Cerebellar cortex (tissue), 1 donor: ENCODE measurements around the gene SS18L1.

Experiments
- DNase-seq: peaks from one replicate; pipeline ENCODE4 v3.0.0-alpha.2; 2015; ENCODE audit warnings: low spot score

SS18L1 gene

GRCh38 chr20:62212299-62212698 lies 68.7 kb downstream of the SS18L1 start:
- DNase-seq, result no peak

DNA sequence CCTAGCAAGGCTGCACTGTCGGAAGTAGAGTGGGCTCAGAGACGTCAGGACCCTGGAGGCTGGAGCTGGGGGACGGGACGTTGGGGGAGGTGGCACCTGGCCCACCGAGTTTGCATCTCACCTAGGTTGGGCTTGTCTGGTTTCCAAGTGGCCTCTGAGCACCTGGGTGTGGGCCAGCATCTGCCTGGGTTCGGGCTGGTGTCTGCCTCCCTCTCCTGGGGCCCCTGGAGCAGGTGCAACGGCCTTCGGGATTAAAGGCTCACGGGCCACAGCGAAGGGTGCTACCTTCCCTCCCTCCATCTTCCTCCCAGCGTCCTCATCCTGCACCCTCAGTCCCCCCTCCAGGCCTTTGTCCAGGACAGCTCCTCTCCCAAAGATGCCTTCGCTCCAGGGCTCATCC lies 70.5 kb downstream of the SS18L1 start:
- DNase-seq, result no peak

GRCh38 chr20:62215020-62215990 lies 71.7 kb downstream of the SS18L1 start:
- DNase-seq, result no peak

DNA sequence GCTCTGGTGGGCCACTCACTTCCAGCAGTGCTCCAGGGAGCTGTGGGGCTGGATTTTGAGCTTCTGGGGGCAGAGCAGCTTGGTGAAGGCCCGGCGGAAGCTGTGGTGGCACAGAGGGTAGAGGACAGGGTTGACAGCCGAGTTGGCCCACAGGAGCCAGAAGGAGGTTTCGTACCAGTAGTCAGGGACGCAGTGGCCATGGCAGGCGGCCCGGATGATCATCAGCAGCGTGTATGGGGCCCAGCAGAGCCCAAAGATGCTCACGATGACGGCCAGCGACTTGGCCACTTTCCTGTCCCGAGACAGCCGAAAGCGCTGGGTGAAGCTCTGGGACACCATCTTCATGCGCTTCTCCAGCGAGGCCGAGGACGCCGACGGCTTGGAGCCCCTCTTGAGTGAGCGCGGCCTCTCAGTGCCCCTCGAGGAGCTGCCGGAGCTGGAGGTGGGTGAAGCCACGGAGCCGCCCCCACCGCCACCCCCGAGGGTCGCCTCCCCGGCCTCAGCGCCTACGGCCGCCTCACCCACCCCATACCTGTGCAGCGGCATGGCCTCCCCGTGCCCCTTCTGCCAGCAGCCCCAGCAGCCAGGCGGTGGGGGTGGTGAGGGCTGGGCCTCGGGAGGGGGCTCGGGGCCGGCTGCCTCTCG lies 72.5 kb downstream of the SS18L1 start:
- DNase-seq, result no peak

DNA sequence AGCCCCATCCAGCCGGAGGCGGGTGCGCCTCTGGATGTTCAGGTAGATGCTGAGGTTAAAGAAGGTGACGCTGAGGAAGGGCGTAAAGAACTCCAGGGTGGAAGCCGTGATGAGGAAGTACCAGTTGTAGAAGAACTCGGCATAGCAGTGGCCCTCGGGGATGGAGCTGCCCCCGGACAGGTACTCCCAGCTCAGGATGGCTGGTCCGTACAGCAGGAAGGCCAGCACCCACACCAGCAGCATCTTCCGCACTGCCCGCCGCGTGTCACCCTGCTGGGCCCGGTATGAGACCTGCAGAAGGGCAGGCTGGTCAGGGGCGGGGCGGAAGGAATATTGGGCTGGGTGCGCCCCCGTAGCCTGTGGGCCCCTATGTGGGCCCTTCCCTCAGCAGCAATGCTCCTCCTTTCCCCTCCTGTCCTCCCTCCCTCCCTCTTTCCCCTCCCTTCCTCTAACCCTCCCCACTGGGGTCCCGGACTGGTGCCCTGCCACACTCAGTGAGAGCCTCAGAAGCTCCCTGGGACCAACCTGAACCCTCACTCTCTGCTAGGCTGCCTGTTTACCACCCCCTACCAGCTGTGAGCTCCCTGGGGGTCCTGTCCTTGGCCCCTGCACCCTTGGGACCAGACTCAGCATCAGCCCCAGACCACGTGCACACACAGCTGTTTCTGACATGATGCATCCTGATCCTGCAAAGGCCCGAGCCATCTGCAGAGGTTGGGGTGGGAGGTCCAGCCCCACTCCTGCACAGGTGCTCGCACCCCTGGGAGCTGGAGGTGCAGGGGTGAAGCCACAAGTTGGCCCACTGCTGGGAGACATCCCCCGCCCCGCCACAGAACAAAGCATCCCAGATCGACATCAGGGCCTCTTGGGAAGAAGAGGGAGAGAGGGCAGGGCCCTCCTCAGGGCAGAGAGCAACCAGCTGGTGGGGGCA lies 73.3 kb downstream of the SS18L1 start:
- DNase-seq, result no peak

DNA sequence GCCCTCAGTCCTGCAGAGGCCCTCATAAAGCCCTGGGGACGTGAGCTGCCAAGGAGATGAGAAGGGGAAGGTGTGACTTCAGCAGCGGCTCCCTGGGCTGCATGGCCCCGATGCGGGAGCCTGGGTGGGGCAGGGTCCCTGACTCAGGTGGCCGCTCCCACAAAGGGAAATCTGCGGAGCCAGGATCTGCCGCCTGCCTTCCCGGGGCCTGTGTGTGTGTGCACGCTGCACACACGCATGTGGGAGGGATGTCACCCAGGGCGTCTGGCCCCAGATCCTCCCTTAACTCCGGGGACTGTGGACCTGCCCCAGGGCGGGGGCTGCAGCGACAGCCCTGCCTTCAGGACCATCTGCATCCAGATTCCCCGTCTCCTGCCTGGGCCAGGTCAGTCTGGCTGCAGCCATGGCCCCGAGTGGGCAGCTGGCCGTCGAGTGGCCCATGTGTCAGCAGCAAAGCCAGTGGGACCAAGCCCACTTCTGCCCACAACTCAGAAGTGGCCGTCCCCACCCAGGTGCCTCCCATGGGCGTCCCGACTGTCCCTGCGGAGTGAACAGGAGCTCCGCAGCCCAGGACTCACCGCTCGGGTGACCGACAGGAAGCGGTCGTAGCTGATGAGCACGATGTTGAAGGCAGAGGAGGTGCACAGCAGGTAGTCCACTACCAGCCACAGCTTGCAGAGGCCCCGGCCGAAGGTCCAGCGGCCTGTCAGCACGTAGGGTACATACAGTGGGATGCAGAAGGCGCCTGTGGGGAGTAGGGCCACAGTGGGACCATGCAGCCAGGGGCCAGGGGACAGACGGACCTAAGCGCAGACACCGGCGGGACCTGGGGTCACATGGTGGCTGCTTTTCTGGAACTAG lies 74.6 kb downstream of the SS18L1 start:
- no peak for DNase-seq

- no peak for DNase-seq
These were observed 75.8 kb downstream of the SS18L1 start for GRCh38 chr20:62219101-62219991.

GRCh38 chr20:62219992-62220665 lies 76.6 kb downstream of the SS18L1 start, which contains the start of gene HRH3:
TSS of gene HRH3 (minus strand) at chr20:62220278. CDS start at chr20:62219970, 308 bp downstream.
- DNase-seq, result no peak

GRCh38 chr20:62220666-62221568 lies 77.3 kb downstream of the SS18L1 start:
- DNase-seq, result no peak

- DNase-seq, result no peak
These were observed 78.8 kb downstream of the SS18L1 start for GRCh38 chr20:62222266-62222850.

DNA sequence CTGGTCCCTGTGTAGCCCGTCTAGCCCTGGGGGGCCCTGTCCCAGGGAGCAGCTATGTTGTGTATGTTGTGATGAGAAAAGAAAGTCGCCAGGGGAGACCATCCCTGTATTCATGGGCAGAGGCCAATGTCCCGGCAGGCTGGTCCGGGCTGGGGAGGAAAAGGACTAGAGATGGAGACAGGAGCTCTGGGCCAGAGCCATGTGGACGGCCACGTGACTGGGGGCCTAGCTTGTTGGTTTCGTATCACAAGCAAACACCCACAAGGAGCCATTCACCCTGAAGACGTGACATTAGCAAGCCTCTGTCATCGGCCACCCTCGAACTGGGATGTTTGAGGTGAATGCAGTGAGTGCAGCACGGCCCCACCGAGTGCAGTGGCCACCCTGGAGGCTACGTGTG lies 79.4 kb downstream of the SS18L1 start:
- no peak for DNase-seq

GRCh38 chr20:62223571-62223970 lies 80.0 kb downstream of the SS18L1 start:
- no peak for DNase-seq

GRCh38 chr20:62224113-62224855 lies 80.7 kb downstream of the SS18L1 start:
- no peak for DNase-seq

DNA sequence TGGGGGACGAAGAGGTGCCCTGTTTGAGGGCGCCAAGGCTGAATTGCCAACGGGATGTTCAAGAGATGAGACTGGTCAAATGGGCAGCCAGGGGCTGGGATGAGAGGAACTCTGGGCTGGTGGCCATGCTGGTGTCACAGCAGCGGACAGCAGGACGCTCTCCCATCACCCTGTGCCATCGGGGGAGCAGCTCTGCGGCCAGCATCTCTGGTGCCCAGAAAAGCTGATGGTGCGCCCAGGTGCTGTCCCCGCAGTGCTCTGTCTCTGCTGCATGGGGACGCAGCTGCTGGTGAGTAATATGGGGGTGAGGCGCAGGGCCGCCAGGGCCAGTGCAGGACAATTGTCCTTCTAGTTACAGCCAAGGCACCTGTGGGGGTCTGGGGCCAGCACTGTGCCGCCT lies 81.5 kb downstream of the SS18L1 start:
- DNase-seq, result no peak

DNA sequence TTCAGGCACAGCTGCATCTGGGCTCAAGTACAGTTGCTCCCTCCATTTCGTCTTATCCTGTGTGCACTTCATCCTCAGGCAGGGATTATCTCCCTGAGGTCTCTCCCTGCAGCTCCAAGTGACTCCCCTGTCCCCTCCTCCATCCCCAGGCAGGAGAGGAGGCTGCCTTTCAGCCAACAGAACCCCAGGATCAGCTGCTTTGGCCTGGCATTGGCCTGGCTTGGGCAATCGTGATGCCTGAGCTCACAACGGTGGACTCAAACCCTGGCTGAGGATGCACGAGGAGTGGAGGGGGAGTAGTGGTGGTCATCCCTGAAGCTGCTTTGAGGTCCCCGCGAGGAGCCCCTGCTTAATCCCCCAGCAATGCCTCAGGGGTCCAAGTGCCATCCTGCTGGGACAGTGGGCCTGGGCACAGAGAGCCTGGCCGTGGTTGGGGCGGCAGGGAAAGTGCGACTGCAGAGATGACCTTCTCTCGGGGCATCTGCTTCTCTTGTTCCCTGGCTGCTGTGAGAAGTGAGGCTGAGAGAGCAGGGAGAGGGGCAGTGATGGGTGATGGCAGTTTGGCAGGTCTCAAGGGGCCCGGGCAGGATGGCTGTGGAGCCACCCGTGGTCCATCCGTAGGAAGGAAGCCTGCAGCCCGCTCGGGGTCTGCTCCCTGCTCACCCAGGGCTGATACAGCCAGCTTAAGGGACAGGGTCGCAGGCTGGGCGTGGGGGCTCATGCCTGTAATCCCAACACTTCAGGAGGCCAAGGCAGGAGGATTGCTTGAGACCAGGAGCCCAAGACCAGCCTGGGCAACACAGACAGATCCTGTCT lies 82.5 kb downstream of the SS18L1 start:
- no peak for DNase-seq
